Prostate gland (tissue), 2 donors: ENCODE results near the gene TMEM126A. TPM values are rescaled to one million over a fixed set of nuclear protein-coding genes. Genes with fewer than 3 reads are reported as not detected.

Experiments used
- DNase-seq: peaks from one replicate; pipeline ENCODE4 v3.0.0-alpha.2; 2019; ENCODE audit warnings: low spot score
- H3K27ac ChIP-seq, 2 donors: fragments of 200-600 bp; sonication (generic); 2 replicates each; pipeline ENCODE4 v1.5.1; 2017 to 2019
- H3K27me3 ChIP-seq: fragments of 200-600 bp; sonication (generic); replicated peaks from 2 replicates; pipeline ENCODE4 v1.5.1; 2019; ENCODE audit not compliant: insufficient read depth
- H3K36me3 ChIP-seq, 2 donors: fragments of 200-600 bp; sonication (generic); 1 replicate in 1 of 2; 2 replicates in 1 of 2; pipeline versions ENCODE4 v1.5.1 to v1.8.1; 2017 to 2019
- H3K4me1 ChIP-seq: fragments of 200-600 bp; sonication (generic); replicated peaks from 2 replicates; pipeline ENCODE4 v1.5.1; 2019
- H3K4me3 ChIP-seq, 2 donors: fragments of 200-600 bp; sonication (generic); 2 replicates each; pipeline ENCODE4 v1.5.1; 2017 to 2019
- H3K9me3 ChIP-seq: fragments of 200-600 bp; sonication (generic); 2 replicates; pipeline ENCODE4 v1.5.1; 2017
- POLR2A ChIP-seq: fragments of 450-650 bp; IDR thresholded peaks from one replicate; pipeline ENCODE4 v1.6.1; 2016; ENCODE audit warnings: antibody characterized with exemption, mild to moderate bottlenecking
- POLR2AphosphoS5 ChIP-seq: sonication (generic); formaldehyde crosslinking; IDR thresholded peaks from one replicate; pipeline ENCODE4 v1.6.1; 2017; ENCODE audit warnings: antibody characterized with exemption
- intact Hi-C: fragments of 100-400 bp; cut with DNase I; formaldehyde crosslinking; loops from one replicate; pipeline ENCODE4 v1.14.2; 2022
- total RNA-seq, 2 donors: library from RNA; depleted of rRNA; stranded (reverse); fragments of >200 nt; gene quantifications; one replicate each; pipeline ENCODE4 v1.1.0, GENCODE V29; 2016
- TF ChIP-seq, protein P1 (sequence below), 4 experiments: fragments of 200-600 bp in 2 of 4; fragments of 450-650 bp in 2 of 4; sonication (generic) in 2 of 4; IDR thresholded peaks; 1 replicate in 3 of 4; 2 replicates in 1 of 4; pipeline ENCODE4 v1.5.1; 2016 to 2019; ENCODE audit warnings: antibody characterized with exemption in 4 of 4, mild to moderate bottlenecking in 2 of 4, moderate library complexity in 2 of 4

The TMEM126A gene
- total RNA-seq, 2 donors from 2014 or later: 13.6 to 24.4 TPM

GRCh38 chr11:85705800-85706199 is 58.0 kb downstream of the TMEM126A start:
- H3K27me3 ChIP-seq: no peaks in the 10 kb centered on the region
- TF ChIP-seq POLR2AphosphoS5 (no peak), POLR2A (no peak)
- TF ChIP-seq, protein P1, sequence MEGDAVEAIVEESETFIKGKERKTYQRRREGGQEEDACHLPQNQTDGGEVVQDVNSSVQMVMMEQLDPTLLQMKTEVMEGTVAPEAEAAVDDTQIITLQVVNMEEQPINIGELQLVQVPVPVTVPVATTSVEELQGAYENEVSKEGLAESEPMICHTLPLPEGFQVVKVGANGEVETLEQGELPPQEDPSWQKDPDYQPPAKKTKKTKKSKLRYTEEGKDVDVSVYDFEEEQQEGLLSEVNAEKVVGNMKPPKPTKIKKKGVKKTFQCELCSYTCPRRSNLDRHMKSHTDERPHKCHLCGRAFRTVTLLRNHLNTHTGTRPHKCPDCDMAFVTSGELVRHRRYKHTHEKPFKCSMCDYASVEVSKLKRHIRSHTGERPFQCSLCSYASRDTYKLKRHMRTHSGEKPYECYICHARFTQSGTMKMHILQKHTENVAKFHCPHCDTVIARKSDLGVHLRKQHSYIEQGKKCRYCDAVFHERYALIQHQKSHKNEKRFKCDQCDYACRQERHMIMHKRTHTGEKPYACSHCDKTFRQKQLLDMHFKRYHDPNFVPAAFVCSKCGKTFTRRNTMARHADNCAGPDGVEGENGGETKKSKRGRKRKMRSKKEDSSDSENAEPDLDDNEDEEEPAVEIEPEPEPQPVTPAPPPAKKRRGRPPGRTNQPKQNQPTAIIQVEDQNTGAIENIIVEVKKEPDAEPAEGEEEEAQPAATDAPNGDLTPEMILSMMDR (IDR thresholded peaks at IDR 0.05): no peak
- intact Hi-C loops: no loop called here

More at GRCh38 chr11:85705800-85706199, 58.0 kb downstream of the TMEM126A start:
- Histone ChIP-seq H3K4me3 (no peak overlapping the region), H3K27ac (no peak overlapping the region), H3K4me1 (no peaks in the 10 kb centered on the region), H3K9me3 (no peaks in the 10 kb centered on the region), H3K36me3 (no peaks in the 10 kb centered on the region)
- DNase-seq: no peak

Other genes with a start within 250 kb of the TMEM126A start
- gene DLG2, start 20.6 kb upstream of the TMEM126A start, total RNA-seq: 10 to 100 TPM in 1 of 2 donors, 1 to 10 TPM in 1; 9.8 to 16.2 TPM
- gene TMEM126B, start 19.4 kb upstream of the TMEM126A start, total RNA-seq: 10 to 100 TPM; 30.0 to 38.3 TPM
- gene CREBZF, start 17.2 kb downstream of the TMEM126A start, total RNA-seq: 10 to 100 TPM; 50.2 to 89.5 TPM
- gene CCDC89, start 38.2 kb downstream of the TMEM126A start, total RNA-seq: 1 to 10 TPM; 1.4 to 3.6 TPM
- gene SYTL2, start 163.2 kb downstream of the TMEM126A start, total RNA-seq: 100 to 1,000 TPM in 1 of 2 donors, 10 to 100 TPM in 1; 52.2 to 105 TPM
- 10 to 100 TPM in 1 of 2 donors, not detected in 1; 12.5 TPM for gene CCDC83, start 207.4 kb downstream of the TMEM126A start, total RNA-seq